GM18858 (cell line): Measurements from ENCODE around the gene RAB9A.
"Not testable (repeated sequence)": the region's sequence is repeated elsewhere in the genome, so short reads cannot be mapped to it uniquely, and the experiment has no call there.

Experiments
- ATAC-seq: cut with Tn5 transposase; IDR thresholded peaks from one replicate; pipeline ENCODE4 v1.9.1; 2021; ENCODE audit not compliant: unreplicated experiment

The RAB9A gene

DNA sequence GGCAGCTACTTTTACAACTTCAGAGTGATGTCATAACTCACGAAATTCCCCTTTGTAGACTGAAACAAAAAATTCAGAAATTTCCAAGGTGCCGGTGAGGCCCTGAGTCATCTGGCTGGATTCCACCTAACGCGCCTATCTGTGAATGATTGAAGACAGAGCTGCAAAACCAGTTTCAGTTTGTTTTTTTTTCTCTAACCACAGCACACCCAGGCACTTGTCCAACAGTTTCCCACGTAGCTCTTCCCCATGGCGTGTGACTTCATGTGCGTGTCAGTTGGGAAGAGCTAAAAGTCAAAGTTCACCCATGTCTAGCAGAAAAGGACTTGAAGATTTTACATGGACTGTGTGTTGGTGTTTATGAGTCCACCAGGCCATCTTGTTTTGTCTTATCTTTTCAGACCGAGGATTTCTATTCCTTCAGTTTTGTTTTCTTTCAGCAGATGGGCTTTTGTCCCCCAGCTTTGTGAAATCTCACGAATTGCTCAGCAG, 19.6 kb upstream of the RAB9A start:
- ATAC-seq = peak; percentile 67

DNA sequence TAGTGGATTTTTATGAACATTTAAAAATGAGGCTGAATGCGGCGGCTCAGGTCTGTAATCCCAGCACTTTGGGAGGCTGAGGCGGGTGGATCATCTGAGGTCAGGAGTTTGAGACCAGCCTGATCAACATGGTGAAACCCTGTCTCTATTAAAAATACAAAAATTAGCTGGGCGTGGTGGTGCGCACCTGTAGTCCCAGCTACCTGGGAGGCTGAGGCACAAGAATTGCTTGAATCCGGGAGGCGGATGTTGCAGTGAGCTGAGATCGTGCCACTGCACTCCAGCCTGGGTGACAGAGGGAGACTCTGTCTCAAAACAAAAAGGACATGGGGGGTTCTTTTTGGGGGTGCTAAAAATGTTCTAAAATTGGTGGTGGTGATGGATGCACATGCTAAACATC, 19.2 kb upstream of the RAB9A start:
- ATAC-seq = not testable (repeated sequence)

DNA sequence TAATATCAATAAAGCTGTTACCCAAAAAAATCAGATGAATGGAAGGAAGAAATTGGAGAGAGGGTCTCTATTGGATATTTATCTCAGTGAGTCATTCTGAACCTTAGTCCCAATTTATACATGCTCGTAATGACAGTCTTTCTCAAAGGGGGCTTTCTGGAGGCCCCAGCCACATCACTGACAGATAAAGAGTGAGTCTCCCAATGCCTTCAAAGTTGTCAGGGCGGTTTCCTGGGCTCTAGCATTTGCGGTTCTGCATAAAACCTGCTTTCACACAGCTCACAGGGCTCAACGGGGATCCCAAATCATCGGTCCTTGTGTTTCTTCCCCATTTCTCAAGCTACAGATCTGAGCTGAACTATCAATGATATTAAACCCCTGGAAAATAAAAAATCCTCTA, 18.7 kb upstream of the RAB9A start:
- ATAC-seq = no peak

DNA sequence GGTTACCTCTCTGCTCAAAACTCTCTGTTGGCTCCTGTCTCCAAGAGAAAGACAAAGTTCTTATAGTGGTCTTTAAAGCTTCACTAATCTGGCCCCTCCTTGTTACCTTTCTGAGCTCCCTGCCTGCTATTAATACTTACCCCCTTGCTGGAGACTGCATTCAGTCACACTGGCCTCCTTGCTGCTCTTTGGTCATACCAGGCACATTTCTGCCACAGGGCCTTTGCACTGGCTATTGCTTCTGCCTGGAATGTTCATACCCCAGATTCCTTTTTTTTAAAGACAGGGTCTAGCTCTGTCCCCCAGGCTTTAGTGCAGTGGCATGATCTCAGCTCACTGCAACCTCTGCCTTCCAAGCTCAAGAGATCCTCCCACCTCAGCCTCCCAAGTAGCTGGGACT, 15.9 kb upstream of the RAB9A start:
- no peak for ATAC-seq

DNA sequence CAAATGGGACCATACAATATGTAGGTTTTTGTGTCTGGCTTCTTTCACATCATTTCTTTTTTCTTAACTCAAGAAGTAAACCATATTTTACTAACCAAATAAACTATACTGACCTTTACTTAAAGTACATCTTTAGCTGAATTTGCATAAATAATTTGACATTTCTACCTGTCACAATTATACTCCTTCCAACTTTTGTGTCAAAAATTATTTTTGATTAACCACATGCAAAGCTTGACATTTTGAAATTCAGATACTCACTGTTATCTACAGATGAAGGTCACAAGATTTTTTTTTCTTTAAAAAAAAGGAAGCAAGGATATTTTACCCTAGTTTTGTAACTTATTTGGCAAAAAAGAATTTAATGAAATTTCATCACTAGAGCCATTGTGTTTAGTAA, 12.0 kb upstream of the RAB9A start:
- no peak for ATAC-seq

DNA sequence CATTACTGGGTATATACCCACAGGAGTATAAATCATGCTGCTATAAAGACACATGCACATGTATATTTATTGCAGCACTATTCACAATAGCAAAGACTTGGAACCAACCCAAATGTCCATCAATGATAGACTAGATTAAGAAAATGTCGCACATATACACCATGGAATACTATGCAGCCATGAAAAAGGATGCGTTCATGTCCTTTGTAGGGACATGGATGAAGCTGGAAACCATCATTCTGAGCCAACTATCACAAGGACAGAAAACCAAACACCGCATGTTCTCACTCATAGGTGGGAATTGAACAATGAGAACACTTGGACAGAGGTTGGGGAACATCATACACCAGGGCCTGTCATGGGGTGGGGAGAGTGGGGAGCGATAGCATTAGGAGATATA, 9.2 kb upstream of the RAB9A start:
- not testable (repeated sequence) for ATAC-seq

DNA sequence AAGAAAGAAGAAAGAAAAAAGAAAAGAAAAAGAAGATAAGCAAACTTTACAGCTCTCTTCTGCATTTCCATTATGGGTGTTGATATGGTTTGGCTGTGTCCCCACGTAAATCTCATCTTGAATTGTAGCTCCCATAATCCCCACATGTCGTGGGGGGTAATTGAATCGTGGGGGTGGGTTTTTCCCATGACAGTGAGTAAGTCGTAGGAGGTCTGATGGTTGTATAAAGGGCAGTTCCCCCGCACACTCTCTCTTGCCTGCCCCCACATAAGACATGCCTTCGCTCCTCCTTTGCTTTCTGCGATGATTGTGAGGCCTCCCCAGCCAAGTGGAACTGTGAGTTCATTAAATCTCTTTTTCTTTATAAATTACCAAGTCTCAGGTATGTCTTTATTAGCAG, 7.3 kb upstream of the RAB9A start:
- no peak for ATAC-seq

DNA sequence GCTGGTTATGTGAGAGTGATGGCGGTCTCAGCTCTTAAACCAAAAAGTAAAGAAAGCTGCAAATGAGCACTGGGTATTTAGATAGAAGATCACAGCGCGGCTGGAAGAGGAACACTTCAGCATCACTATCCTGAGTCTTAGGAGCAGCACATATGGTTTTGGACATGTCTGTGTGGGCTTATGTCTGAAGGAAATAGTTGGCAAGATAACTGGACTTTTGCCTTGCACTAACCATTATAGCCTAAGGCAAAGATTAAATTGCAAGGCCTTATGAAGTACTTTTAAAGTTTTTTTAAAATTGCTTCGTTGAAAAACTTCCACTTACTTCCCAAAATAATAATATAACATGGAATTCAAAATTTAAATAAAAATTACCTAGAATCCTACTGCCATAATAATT, 4.6 kb upstream of the RAB9A start:
- no peak for ATAC-seq

DNA sequence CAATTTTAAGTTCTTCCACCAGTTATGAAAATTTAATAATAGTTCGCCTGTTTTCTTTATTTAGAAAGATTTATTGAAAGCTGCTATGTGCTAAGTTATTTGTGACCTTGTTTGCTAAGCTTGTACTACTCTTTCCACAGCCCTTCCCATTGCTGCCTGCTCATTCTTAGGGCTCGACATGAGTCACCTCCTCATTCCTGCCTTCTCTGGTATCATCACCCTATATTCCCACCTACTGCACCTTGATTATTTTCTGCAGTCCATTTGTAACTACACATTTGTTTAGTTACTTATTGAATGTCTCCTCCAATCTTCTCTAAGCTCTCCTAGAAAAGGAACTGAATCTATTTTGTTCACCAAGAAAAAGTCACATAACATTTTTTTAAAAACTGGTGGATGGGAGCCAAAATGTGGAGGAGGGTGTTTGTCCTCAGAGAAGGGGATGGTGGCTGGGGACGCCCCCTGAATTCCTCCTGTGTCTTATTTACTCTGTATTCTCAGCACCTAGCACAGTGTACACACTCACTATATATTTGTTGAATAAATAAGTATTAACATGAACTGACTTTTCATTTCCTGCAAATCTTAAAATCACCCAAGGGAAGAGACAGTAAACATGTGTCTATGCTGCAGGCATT, 3.7 kb upstream of the RAB9A start:
- no peak for ATAC-seq

DNA sequence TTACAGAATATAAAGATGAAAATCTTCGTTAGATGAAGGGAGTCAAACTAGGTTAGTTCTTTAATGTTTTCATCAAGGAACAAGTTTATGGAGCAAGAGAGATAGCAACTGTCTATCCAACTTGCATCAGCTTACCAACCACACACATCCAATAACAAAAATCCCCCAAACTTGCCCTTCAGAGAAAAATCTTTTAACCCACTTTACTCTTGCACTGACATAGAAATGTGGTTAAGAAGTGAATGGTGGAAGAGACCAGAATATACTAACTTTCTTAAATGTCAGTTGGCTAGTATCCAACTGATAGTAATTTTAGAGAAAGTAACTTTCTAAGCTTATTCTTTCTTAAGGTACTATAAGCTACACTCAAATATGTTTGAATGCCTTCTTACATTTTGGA, 1.7 kb upstream of the RAB9A start:
- no peak for ATAC-seq

DNA sequence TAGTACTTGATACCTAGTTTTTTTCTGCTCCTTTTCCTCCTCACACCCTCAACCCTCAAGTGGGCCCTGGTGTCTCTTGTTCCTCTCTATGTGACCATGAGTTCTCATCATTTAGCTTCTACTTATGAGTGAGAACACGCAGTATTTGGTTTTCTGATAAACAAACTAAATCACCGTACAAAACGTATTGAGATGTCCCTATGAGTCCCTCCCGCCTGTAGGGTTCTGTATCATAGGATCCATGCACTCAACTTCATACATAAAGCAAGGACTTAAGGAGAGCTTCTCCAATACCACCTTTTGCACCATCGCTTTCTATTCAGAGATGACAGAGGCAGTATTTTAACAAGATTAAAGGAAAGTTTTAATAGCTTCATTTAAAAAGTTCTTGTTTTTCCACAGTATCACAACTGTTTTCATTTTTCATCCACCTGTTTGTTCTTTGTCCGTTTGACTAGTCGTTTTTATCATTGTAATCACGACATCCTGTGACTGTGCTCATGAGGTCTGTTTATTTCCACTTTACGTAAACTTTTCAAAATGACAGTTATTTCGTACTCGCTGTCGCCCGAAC, 457 bp upstream of the RAB9A start:
- ATAC-seq = no peak

DNA sequence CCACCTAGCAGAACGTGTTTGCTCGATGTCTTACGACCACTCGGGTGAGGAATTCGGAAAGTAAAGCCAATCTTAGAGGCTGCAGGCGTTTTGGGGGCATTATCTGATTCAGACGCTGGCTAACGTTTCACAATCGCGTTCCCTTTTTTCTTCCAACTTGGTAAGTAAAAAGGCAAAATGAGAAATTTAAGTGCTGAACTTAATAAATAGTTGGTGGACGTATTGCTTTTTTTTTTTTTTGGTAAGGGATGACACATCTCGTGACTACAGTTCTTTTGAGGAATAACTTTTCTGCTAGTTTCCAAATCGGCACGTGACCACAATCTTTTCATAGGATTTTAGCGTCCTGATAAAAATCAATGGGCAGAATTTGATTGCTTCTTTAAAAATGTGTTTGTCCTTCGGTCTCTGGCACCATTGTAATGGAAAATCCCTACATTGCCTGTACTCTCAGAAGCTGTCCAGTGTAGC, 848 bp downstream of the RAB9A start:
- ATAC-seq = no peak

DNA sequence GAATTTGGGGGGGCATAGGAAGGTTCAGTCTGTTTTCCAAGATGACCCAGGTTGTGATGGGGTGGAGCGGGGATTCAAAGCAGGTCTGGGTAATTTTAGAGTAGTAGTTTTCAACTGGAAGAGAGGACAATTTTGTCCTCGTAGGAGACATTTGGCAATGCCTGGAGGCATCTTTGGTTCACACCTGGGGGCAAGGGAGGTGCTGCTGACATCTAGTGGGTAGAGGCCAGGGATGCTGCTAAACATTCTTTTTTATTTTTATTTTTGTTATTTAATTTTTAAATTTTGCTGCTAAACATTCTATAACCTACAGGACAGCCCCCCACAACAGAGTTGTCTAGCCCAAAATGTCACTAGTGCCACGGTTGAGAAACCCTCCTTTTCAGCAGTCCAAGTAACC, 1.9 kb downstream of the RAB9A start:
- ATAC-seq = no peak

DNA sequence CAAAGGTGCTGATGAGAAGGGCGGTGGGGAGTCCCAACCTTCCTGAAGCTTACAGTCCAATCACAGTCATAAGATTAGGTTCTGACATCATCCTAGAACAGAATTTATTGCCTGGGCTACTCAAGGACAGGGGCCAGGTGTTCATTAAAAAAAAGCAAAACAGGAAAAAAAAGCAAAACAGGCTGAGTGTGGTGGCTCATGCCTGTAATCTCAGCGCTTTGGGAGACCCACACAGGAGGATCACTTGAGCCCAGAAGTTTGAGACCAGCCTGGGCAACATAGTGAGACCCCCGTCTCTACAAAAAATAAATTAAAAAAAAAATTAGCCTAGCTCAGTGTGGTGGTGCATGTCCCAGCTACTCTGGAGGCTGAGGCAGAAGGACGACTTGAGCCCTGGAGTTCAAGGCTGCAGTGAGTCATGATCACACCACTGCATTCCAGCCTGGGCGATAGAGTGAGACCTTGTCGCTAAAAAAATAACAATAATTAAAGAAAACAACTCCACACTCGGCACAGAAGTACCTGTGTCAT, 3.0 kb downstream of the RAB9A start:
- ATAC-seq = no peak

DNA sequence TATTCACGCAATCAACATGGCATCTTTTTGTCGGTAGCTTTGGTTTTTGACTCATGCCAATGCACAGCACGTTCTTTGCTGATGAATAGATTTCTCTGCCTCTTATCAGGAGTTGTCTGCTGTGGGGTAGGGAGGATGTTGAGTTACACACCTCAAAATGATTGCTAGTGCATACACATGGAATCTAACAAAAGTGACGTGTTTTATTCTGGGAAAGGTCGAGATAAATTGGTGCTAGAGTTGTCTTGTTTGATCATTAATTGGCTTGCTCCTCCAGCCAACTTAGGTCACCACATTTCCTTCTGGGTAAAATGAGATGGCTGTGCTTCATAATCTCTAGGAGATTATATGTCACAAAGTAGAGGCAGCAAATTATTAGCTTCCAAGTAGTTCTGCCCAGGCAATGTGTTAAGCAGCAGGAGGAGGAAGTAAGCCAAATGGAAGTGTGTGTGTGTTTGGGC, 3.9 kb downstream of the RAB9A start:
- ATAC-seq = no peak

DNA sequence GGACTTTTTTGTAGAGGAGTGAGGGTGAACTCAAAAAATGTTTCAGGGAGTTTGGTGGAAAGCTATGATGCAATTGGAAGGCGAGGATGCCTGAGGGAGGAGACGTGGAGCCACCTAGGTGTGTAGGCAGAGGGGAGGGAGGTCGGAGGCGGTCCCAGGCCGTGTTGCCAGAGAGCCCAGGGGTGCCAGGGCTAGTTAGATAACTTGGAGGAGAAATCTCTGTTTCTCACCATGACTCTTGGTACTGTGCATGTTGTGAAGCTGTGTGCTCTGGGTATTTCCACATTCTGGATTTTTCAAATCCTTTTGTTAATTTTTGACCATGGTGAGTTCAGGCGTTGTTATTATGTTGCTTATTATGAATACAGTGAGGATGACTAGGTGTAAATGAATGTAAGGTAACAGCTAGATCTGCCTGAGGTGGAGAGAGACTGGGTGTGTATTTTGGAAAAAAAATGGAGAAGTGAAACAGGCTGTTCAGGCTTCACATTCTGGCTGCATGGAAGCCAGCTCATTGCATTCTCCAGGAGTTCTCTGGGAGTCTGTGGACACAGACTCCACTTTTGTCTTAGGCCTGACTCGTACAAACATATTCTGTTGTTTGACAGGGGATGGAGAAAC, 4.5 kb downstream of the RAB9A start:
- ATAC-seq = no peak

DNA sequence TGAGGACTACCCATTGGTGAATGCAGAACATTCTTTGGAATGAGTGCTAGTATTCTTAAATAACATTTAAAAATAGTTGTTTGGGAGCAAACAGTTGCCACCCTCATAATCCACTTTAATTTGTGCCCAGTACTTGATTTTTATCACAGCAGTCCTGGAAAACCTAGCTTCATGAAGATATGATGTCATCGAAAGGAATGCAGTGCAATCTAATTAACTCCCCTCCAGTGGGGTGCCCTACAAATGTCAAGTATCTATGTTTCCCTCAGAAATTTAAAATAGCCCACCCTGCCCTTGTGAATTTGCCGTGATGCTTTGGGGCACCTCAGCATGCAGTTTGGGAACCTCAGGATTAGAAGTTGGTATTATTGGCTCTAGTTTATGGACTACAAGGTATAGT, 5.4 kb downstream of the RAB9A start:
- no peak for ATAC-seq

DNA sequence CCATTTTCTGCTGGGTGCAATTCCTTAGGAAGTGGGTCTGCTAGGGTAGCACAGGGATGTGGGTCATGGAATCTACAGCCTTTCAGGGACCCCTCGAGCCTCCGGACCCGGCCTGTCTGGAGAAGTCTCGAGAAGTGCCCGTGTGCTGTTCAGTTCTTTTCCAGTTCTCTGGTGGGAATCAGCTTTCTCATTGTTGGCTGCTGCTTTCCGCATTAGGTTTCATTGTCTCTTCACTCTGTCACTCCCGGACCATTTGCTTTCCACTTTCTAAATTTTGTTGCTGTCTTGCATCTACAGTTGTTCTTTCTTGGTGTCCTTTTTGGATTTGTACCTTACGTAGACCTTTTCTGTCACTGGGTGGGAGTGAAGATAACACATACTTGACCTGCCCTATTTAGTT, 6.1 kb downstream of the RAB9A start:
- ATAC-seq = no peak

DNA sequence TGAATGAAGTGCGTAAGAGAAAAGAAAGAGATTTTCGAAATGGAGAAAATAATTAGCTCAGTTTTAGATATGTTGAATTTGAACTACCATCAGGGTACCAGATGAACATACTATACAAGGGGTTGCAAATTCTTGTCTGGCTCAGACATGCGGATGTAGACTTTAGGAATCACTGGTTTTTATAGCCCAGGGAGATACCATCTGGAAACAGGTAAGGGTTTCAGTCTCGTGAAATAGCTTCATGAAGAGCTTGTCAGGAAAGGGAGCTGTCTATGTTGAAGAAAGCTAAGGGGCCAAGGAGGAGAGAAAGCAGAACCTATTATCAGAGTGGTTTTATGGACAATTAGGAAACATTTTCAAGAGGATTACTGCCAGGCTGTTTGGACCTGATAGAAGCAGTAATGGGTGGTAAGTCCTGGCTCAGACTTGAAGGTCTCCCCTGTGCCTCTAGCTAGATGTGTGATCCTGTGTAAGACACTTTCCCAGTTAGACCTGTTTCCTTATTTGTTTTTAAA, 6.7 kb downstream of the RAB9A start:
- ATAC-seq = no peak

DNA sequence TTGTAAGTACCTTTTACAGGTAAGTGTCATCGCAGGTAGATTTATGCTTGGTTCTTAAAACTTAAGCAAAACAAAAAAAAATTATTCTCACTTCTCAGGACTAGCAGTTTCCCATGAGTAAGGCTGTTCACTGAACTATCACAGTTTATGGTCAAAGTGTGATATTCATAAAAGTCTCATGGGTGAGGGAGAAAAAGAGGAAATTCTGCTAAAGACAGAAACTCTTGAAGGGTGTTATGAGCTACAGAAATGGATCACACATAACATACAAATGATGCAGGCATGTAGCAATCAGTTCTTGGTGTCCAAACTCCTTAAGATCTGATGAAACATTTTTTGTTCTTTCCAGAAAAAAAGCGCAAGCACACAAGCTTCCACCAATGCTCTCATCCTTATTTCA, 8.5 kb downstream of the RAB9A start:
- peak; percentile 58 for ATAC-seq

DNA sequence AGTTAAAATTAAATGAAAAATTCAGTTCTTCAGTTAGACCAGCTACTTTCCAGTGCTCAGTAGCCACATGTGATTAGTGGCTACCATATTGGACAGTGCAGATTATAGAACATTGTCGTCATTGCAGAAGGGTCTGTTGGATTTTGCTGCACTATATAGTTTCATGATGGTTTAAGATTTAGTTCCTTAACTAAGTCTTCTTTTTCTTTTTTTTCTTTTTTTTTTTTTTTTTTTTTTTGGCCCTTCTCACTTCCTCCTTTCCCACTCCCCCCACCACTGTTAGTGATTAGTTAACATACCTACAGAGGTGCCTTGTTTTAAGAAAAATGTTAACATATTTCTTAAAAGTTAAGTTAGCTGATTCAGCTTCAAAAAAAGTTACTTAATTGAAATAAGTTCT, 9.0 kb downstream of the RAB9A start:
- ATAC-seq = no peak

DNA sequence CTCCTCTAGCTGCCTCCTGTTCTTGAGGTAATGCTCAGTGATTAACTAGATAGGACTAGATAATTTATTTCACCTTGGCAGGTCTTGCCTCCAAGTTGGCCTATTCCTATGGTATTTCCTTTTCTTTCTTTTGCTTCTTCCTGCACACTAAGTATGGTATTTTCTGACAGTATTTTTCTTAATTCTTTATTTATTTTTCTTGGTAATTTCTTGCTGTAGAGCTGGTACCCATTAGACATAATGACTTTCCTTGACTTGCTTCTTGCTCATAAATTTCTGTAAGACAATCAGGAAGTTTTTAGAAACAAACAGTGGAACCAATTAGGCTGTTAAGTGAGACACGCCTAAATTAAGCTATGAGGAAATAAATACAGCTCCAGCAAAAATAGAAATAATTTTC, 9.5 kb downstream of the RAB9A start:
- no peak for ATAC-seq
